Middle frontal gyrus (tissue), 1 donor: Measurements from ENCODE around the gene CENPB.
A peak's percentile ranks its signal among the peaks of the same experiment; 100 is the strongest.
"Not testable (repeated sequence)": the region's sequence is repeated elsewhere in the genome, so short reads cannot be mapped to it uniquely, and the experiment has no call there.

ENCODE experiments used
- DNase-seq: peaks from one replicate; pipeline ENCODE4 v3.0.0-alpha.2; 2015; ENCODE audit warnings: low spot score; ENCODE audit errors: extremely low spot score

The CENPB gene

DNA sequence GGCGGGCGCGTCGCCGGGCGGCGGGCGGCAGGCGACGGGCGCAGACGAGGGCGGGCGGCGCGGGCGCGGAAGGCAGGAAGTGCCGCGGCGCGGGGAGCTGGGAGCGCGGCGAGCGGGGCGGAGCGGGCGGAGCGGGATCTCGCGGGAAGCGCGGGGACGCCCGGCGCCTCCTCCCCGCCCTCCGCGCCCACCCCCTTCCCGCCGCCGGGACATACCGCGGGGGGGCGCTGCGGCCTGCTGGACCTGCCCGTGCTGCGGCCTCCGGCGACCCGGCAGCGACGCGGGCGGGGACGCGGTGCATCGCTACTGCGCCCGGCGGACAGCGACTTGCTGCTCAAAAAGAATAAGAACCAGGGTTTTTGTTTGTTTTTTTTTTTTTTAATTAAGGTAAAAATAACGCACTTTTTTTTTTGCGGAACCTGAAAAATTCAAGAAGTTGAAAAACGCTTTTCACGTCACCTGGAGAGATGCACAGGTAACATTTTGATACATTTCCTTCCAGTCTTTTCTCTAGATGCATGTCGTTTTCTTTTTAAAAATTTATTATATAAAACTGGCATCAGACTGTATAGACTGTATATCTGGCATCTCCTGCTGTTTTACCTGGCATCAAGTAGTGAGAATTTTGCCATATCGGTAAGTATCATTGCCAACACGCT lies at the start of gene CENPB:
Gene CENPB, minus strand, starts transcription at position 76 of the 659 bp plus-strand sequence. CDS start 257 bp downstream, outside the sequence.
- DNase-seq: peak; percentile 80

- no peak for DNase-seq
These were observed 49.6 kb upstream of the CENPB start for GRCh38 chr20:3836132-3836531.

GRCh38 chr20:3829891-3830290 lies 43.4 kb upstream of the CENPB start:
- not testable (repeated sequence) for DNase-seq

GRCh38 chr20:3828798-3829197 lies 42.3 kb upstream of the CENPB start:
- no peak for DNase-seq

DNA sequence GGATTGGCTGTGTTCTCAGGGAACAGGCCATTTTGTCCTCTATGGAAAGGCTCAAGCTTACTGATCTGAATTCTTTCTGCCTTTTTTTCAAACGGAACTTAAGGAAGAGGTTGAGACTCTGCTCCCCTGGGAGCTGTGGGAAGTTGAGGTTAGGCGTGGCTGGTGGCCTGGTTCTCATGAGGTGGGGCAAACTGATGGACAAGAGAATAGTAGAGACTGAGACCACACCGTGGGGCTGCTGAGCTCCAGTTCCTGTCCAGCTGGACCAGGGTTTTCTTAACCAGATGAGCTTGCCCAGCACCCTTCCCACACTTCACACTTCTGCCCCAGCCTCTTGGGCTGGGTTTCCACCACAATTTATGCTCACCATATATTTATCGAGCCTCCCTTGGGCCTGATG lies 39.9 kb upstream of the CENPB start:
- no peak for DNase-seq

DNA sequence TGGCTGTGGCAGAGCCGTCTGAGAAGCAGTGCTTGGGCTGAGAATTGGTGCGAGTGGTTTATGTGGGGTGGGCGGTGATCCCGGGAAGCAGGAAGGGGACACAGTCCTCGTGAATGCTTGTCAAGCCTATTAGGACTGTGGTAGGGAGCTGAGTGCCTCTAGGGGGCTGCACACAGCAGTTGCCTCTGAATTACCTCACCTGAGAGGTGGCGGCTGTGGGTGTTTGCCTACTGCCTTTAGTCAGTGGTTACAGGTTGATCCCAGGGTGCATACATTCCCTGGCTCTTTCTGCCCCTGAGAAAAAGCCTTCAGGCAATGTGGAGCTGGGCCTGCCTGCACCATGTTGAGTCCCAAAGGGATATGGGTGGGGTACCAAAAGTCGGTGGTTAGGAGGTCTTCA lies 39.0 kb upstream of the CENPB start:
- DNase-seq: no peak

DNA sequence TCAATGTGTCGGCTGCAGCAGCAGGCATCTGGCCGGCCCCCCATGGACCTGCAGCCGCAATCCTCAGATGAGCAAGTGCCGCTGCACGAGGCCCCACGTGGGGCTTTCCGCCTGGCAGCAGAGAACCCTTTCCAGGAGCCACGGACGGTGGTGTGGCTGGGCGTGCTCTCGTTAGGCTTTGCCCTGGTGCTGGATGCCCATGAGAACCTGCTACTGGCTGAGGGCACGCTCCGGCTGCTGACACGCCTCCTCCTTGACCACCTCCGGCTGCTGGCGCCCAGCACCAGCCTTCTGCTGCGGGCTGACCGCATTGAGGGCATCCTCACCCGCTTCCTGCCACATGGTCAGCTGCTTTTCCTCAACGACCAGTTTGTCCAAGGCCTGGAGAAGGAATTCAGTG lies 37.3 kb upstream of the CENPB start:
- no peak for DNase-seq

DNA sequence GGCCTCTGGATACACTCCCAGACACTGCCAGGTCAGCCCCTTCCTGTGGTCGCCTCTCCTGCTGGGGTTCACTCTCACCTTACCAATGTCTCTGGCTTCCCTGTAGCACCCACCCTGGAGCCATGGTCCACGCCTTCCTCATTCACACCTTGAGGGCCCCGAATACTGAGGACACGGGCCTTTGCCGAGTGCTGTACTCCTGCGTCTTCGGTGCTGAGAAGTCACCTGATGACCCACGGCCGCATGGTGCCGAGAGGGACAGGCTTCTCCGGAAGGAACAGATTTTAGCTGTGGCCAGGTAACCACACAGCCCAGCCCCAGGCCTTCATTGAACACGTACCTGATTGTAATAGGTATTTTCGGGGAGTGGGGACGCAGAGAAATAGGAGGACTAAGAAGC lies 35.5 kb upstream of the CENPB start:
- no peak for DNase-seq

GRCh38 chr20:3820901-3821727 lies 34.6 kb upstream of the CENPB start:
- no peak for DNase-seq

- peak; percentile 90 for DNase-seq
These were observed 33.7 kb upstream of the CENPB start, which contains the start of gene AP5S1 for GRCh38 chr20:3820048-3820900. TSS of gene AP5S1 (plus strand) at chr20:3820547. CDS start at chr20:3822118, 1,571 bp downstream.

DNA sequence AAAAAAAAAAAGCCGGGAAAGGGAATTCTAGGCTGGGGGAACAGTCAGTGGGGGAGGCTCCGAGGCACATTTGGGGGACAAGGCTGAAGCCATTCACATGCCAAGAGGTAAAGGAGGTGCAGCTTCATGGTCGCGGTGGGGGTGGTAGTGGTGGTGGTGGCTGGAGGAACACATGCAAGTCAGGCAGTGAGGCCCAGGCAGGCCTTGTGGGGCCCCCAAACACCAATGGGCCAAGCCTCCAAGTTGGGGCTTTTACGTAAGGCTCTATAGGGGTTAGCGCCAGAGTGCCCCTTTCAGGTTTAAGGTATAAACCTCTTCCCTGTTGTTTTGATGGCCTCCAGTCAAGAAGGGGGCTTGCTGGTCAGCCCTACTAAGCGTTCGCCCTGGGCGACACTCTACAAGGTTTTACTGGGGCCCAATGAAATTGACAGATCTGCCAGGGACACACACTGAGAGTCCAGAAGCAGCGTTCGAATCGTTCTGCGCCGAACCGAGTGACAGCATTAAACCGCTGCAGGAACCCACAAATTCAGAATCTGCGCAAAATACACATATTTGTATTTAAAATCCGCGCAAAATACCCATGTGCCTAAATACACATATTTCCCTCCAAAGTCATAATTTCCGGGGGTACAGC lies 33.0 kb upstream of the CENPB start:
- no peak for DNase-seq

- DNase-seq: no peak
These were observed 31.9 kb upstream of the CENPB start for GRCh38 chr20:3818155-3819151.

DNA sequence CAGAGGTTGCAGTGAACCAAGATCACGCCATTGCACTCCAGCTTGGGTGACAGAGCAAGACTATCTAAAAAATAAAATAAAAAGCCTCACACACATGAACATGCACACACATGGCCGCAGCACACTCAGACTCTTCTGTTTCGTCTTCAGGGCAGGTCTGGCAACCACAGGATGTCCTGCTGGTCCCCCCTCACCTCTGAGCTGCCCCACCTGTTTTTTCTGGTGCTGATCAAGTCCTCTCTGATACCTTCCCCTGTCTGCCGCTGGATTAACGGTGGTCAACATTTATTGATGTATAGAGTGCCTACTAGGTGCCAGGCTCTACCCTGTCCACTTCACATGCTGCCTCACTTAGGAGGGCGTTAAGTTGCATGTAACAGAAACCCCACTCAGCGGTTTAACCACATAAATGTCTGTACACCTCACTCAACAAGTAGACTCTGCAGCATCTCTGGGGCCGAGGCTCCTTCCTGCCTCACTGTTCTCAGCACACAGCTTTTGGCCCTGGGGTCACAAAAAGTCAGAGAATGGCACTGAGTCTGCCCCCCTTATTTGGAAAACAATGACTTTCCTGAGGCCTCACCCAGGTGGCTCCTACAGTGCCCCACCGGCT lies 29.3 kb upstream of the CENPB start:
- no peak for DNase-seq

DNA sequence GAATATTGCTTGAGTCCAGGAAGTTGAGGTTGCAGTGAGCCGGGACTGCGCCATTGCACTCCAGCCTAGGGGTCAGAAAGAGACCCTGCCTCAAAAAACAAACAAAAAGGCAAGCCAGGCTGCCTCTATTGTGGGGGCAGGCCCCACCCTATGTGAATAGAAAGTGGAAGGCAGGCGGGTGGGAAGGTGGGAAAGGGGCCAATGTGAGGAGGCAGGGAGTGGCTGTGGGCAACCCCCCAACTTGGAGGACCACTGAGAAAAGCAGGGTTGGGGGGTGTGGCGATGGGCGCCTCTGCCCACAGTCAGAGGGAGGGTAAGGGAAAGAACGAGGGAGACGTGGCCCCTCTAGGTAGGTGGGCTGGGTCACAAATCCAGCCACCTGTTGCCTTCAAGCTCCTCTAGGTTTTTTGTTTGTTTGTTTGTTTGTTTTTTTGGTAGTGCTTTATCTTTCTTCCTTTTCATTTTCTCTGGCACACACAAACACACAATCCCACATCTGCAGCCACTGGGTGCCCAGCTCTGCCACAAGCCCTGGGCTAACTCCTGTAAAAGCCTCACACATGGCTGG lies 28.5 kb upstream of the CENPB start:
- DNase-seq: no peak

GRCh38 chr20:3813848-3814581 lies 27.5 kb upstream of the CENPB start:
- DNase-seq: no peak

- no peak for DNase-seq
These were observed 26.7 kb upstream of the CENPB start for GRCh38 chr20:3812975-3813847.

- DNase-seq: no peak
These were observed 25.7 kb upstream of the CENPB start for GRCh38 chr20:3812259-3812681.
